ENCODE results near the gene ATP1A2. TPM values are rescaled to one million over a fixed set of nuclear protein-coding genes. Genes with fewer than 3 reads are reported as not detected.

Gene ATP1A2
- total and polyA plus RNA-seq, 2 of the 8 experiments (the other 6 are each of a cell fraction or from before 2014, with no cell fraction given), result 39.7 to 40.8 TPM

DNA sequence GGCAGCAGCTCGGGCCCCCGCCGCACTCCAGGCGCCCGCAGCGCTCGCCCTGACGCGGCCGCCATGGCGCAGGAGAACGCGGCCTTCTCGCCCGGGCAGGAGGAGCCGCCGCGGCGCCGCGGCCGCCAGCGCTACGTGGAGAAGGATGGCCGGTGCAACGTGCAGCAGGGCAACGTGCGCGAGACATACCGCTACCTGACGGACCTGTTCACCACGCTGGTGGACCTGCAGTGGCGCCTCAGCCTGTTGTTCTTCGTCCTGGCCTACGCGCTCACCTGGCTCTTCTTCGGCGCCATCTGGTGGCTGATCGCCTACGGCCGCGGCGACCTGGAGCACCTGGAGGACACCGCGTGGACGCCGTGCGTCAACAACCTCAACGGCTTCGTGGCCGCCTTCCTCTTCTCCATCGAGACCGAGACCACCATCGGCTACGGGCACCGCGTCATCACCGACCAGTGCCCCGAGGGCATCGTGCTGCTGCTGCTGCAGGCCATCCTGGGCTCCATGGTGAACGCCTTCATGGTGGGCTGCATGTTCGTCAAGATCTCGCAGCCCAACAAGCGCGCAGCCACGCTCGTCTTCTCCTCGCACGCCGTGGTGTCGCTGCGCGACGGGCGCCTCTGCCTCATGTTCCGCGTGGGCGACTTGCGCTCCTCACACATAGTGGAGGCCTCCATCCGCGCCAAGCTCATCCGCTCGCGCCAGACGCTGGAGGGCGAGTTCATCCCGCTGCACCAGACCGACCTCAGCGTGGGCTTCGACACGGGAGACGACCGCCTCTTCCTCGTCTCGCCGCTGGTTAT, 31.4 kb upstream of the ATP1A2 start (continued):
- TF ChIP-seq E2F6 (IDR thresholded peaks at IDR 0.05) (peak; percentile 99), JUND (IDR thresholded peaks at IDR 0.05; ENCODE audit: low read length) (no peak), CTBP2 (IDR thresholded peaks at IDR 0.05; ENCODE audit: borderline replicate concordance, insufficient read depth, insufficient read length, low read length) (no peak), BACH1 (IDR thresholded peaks at IDR 0.05; ENCODE audit: low read length) (no peak), EGR1 (IDR thresholded peaks at IDR 0.05; ENCODE audit: borderline replicate concordance, low read depth, low read length) (no peak), SUZ12 (IDR thresholded peaks at IDR 0.05; ENCODE audit: low read length) (no peak), SIRT6 (IDR thresholded peaks at IDR 0.05; ENCODE audit: low read length) (no peak), PHF8 (conservative IDR thresholded peaks at IDR 0.05; ENCODE audit: low read depth, low read length) (no peak), KDM5A (IDR thresholded peaks at IDR 0.05; ENCODE audit: low read length) (no peak), TAF7 (optimal IDR thresholded peaks at IDR 0.05; ENCODE audit: borderline replicate concordance, low read depth, low read length) (no peak), RNF2 (IDR thresholded peaks at IDR 0.05; ENCODE audit: borderline replicate concordance, low read depth, low read length, missing control alignments, poor library complexity, severe bottlenecking) (peak; percentile 45), HDAC2 (IDR thresholded peaks at IDR 0.05; ENCODE audit: borderline replicate concordance in 1 of 2, low read depth in 2 of 2, low read length in 2 of 2) (peak in 1 of 2 experiments; percentile 96; a peak in 2 of 4 replicates), SP2 (IDR thresholded peaks at IDR 0.05; ENCODE audit: low read length) (no peak), NANOG (IDR thresholded peaks at IDR 0.05; ENCODE audit: insufficient read depth, low read depth, low read length, poor library complexity, severe bottlenecking) (no peak), EP300 (IDR thresholded peaks at IDR 0.05; ENCODE audit: borderline replicate concordance in 1 of 2, low read depth in 2 of 2, low read length in 2 of 2) (no peak), CHD2 (IDR thresholded peaks at IDR 0.05; ENCODE audit: low read length) (peak; percentile 74)
- TF ChIP-seq, protein P1, sequence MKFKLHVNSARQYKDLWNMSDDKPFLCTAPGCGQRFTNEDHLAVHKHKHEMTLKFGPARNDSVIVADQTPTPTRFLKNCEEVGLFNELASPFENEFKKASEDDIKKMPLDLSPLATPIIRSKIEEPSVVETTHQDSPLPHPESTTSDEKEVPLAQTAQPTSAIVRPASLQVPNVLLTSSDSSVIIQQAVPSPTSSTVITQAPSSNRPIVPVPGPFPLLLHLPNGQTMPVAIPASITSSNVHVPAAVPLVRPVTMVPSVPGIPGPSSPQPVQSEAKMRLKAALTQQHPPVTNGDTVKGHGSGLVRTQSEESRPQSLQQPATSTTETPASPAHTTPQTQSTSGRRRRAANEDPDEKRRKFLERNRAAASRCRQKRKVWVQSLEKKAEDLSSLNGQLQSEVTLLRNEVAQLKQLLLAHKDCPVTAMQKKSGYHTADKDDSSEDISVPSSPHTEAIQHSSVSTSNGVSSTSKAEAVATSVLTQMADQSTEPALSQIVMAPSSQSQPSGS (IDR thresholded peaks at IDR 0.05; ENCODE audit: low read length), result no peak; the same call in 1 of the 2 replicates
